H4 (cell line): ENCODE data around the gene ZBED1. TPM values are rescaled to one million over a fixed set of nuclear protein-coding genes. Genes with fewer than 3 reads are reported as not detected.
"Not testable (repeated sequence)": the region's sequence is repeated elsewhere in the genome, so short reads cannot be mapped to it uniquely, and the experiment has no call there.

Experiments
- DNase-seq: peaks from one replicate; pipeline ENCODE4 v3.0.0-alpha.2; 2015; ENCODE audit warnings: low spot score
- total RNA-seq: library from RNA; depleted of rRNA; stranded (reverse); fragments of >200 nt; shearing (Covaris generic); gene quantifications from 2 replicates; pipeline ENCODE4 v1.2.3, GENCODE V29; 2014; rRNA removed

Gene ZBED1
- total RNA-seq, 1 experiment from 2014 or later: 27.3 TPM

- DNase-seq: not testable (repeated sequence)
Measured at GRCh38 chrX:2456091-2456490, 44.7 kb downstream of the ZBED1 start.

GRCh38 chrX:2454620-2455019, 46.2 kb downstream of the ZBED1 start:
- not testable (repeated sequence) for DNase-seq

DNA sequence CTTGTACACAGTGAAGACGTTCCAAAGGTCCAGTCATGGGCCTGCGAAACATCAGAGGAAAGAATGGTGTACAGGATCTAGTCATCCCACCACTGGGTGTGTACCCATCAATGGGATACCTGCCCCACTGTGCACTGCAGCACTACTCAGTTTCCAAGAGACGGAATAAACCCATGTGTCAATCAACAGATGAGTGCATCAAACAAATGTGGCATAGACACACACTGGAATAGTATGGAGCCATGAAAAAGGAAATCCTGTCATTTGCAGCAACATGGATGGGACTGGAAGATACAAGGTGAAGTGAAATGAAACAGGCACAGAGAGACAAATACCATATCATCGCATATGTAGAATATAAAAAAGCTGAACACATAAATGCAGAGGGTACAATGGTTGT, 48.0 kb downstream of the ZBED1 start:
- DNase-seq: no peak

- no peak for DNase-seq
Measured at GRCh38 chrX:2452317-2452784, 48.4 kb downstream of the ZBED1 start.

DNA sequence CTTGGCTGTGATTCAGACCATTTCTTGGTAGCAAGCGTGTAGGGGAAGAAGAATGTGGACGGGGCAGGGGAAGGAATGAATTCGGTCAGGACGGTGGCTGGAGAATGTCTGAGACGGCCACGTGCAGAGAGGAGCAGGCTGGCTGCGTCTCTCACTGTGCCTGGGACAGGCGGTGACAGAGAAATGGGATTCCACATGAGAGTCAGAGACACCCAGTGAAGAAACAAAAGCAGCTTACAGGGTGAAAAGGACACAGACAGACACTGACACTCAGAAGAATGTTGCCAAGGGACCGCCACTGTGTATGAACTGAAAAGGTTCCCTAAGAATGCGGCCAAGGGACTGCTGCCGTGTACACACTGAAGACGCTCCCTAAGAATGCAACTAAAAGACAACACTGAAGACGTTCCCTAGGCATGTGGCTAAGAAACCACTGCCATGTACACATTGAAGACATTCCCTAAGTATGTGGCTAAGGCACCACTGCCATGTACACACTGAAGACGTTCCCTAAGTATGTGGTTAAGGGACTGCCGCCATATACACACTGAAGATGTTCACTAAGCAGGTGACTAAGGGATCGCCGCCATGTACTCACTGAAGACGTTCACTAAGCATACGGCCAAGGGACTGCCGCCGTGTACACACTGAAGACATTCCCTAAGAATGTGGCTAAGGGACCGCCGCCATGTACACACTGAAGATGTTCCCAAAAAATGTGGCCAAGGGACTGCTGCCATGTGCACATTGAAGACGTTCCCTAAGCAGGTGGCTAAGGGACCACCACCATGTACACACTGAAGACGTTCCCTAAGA, 49.1 kb downstream of the ZBED1 start:
- no peak for DNase-seq

DNA sequence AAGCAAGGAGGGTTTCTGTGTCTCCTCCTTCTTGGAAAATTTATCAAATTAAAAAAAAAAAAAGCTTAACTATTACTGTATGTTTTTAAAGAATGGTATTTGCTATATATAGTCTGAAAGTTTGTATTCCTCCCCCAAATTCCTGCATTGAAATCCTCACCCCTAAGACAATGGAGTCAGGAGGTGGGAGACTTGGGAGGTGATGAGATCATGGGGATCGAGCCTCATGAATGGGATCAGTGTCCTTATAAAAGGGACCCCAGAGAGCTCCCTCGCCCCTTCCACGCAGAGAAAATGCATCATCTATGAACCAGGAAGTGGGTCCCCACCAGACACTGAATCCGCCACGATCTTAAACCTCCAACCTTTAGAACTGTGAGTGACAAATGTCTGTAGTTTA, 50.1 kb downstream of the ZBED1 start:
- DNase-seq: no peak

GRCh38 chrX:2449135-2449886, 51.5 kb downstream of the ZBED1 start:
- no peak for DNase-seq

DNA sequence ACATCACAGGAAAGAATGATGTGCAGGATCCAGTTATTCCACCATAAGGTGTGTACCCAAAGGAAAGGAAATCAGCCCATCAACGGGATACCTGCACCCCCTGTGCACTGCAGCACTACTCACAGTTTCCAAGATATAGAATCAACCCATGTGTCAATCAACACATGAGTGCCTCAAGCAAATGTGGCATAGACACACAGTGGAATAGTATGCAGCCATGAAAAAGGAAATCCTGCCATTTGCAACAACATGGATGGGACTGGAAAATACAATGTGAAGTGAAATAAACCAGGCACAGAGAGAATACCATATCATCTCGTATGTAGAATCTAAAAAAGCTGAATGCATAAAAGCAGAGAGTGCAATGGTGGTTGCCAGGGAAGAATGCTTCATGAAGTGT, 53.3 kb downstream of the ZBED1 start:
- DNase-seq: no peak

DNA sequence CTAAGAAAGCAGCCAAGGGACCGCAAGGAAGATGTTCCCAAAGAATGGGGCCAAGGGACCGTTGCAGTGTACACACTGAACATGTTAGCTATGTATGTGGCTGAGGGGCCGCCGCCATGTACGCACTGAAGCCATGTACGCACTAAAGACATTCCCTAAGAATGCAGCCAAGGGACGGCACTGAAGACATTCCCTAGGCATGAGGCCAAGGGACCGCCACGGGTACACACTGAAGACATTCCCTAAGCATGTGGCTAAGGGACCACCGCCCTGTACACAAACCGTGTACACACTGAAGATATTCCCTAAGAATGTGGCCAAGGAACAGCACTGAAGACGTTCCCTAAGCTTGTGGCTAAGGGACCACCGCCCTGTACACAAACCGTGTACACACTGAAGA, 54.0 kb downstream of the ZBED1 start:
- DNase-seq: no peak

GRCh38 chrX:2445662-2446623, 54.8 kb downstream of the ZBED1 start:
- DNase-seq: no peak

GRCh38 chrX:2442694-2443093, 58.1 kb downstream of the ZBED1 start:
- DNase-seq: no peak

- DNase-seq: no peak
Measured at GRCh38 chrX:2441466-2441865, 59.3 kb downstream of the ZBED1 start.

DNA sequence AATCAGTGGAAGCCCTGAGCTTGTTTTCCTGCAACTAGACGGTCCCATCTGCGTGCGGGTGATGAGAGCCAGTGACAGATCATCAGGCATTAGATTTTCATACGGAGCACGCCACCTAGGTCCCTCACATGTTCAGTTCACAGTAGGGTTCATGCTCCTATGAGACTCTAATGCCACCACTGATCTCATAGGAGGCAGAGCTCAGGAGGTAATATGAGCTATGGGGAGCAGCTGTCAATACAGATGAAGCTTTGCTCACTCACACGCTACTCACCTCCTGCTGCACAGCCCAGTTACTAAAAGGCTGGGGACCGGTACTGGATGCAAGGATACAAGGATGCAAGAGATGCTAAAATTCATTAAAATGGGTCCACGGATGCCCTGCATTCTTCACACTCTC, 61.2 kb downstream of the ZBED1 start:
- no peak for DNase-seq

Other genes with a start within 250 kb of the ZBED1 start
- 28.2 and 37.1 TPM in 2 replicates for gene DHRSX, start within 50 bp of the ZBED1 start, total RNA-seq
- 289 and 391 TPM in 2 replicates for gene CD99, start 190.3 kb upstream of the ZBED1 start, total RNA-seq